PFSK-1 (cell line): ENCODE results near the gene SKAP1.

Experiments used
- FOXP2 ChIP-seq: optimal IDR thresholded peaks from 2 replicates; pipeline ENCODE3; 2011; ENCODE audit warnings: borderline replicate concordance, control low read depth, inconsistent platforms; ENCODE audit not compliant: insufficient read depth; ENCODE audit errors: extremely low read length, extremely low read depth
- POLR2AphosphoS5 ChIP-seq: IDR thresholded peaks from 2 replicates; pipeline ENCODE4 v1.6.1; 2012; ENCODE audit warnings: low read depth, mild to moderate bottlenecking, control low read depth, low read length, moderate library complexity
- REST ChIP-seq, 2 experiments: IDR thresholded peaks; 2 replicates each; pipeline versions ENCODE4 v1.6.1 to v1.8.0; 2011 to 2012; ENCODE audit warnings: low read depth in 2 of 2, low read length in 2 of 2, control low read depth in 1 of 2, inconsistent platforms in 1 of 2, mild to moderate bottlenecking in 1 of 2, moderate library complexity in 1 of 2; ENCODE audit not compliant: insufficient read depth in 1 of 2
- SIN3A ChIP-seq: IDR thresholded peaks from 2 replicates; pipeline ENCODE4 v1.6.1; 2012; ENCODE audit warnings: mild to moderate bottlenecking, low read length, moderate library complexity, borderline replicate concordance; ENCODE audit not compliant: insufficient read depth
- TAF1 ChIP-seq: IDR thresholded peaks from 2 replicates; pipeline ENCODE4 v1.6.1; 2012; ENCODE audit warnings: low read length, control low read depth, borderline replicate concordance; ENCODE audit not compliant: insufficient read depth

SKAP1 gene

GRCh38 chr17:48174833-48175523, 255.0 kb downstream of the SKAP1 start:
- no peak for TF ChIP-seq FOXP2

- TF ChIP-seq FOXP2 = no peak
- no peak for TF ChIP-seq POLR2AphosphoS5
- TF ChIP-seq SIN3A = no peak
- TF ChIP-seq TAF1 = no peak
- no peak for TF ChIP-seq REST (IDR thresholded peaks at IDR 0.05; ENCODE audit: insufficient read depth in 1 of 2, low read depth in 2 of 2, low read length in 2 of 2)
These were observed 256.6 kb downstream of the SKAP1 start for GRCh38 chr17:48173191-48173984.

GRCh38 chr17:48169926-48170325, 260.1 kb downstream of the SKAP1 start:
- TF ChIP-seq REST (IDR thresholded peaks at IDR 0.05; ENCODE audit: insufficient read depth in 1 of 2, low read depth in 2 of 2, low read length in 2 of 2) (no peak), FOXP2 (no peak), POLR2AphosphoS5 (no peak), TAF1 (no peak), SIN3A (no peak)

GRCh38 chr17:48163809-48164208, 266.2 kb downstream of the SKAP1 start:
- TF ChIP-seq TAF1 (no peak), SIN3A (no peak), POLR2AphosphoS5 (no peak), REST (IDR thresholded peaks at IDR 0.05; ENCODE audit: insufficient read depth in 1 of 2, low read depth in 2 of 2, low read length in 2 of 2) (no peak), FOXP2 (no peak)

- TF ChIP-seq SIN3A (no peak), POLR2AphosphoS5 (no peak), FOXP2 (no peak), TAF1 (no peak), REST (IDR thresholded peaks at IDR 0.05; ENCODE audit: insufficient read depth in 1 of 2, low read depth in 2 of 2, low read length in 2 of 2) (no peak)
These were observed 267.0 kb downstream of the SKAP1 start for GRCh38 chr17:48162946-48163506.
